ENCODE results near the gene RFPL3.

- TF ChIP-seq FOXK2 (IDR thresholded peaks at IDR 0.05) (no peak), ZNF384 (IDR thresholded peaks at IDR 0.05) (no peak), FOXA1 (IDR thresholded peaks at IDR 0.05) (no peak), HDGF (IDR thresholded peaks at IDR 0.05; ENCODE audit: borderline replicate concordance) (no peak)
Observed at GRCh38 chr22:32353292-32353691, 4.4 kb upstream of the RFPL3 start.

Data from HEK293T (cell line).